Ureter (tissue), 1 donor: ENCODE measurements around the gene LCE1B. TPM values are rescaled to one million over a fixed set of nuclear protein-coding genes. Genes with fewer than 3 reads are reported as not detected.

Source experiments
- DNase-seq: peaks from one replicate; pipeline ENCODE4 v3.0.0-alpha.2; 2020; ENCODE audit warnings: low spot score
- total RNA-seq: library from RNA; stranded (reverse); gene quantifications from one replicate; pipeline ENCODE4 v1.2.4, GENCODE V29; 2023
- donor health status: DM: yes; HTN: yes; CAD: no.

LCE1B gene
- not detected for total RNA-seq

- DNase-seq, result no peak
Measured at GRCh38 chr1:152811671-152812070, at the start of gene LCE1B. Gene LCE1B, plus strand, starts transcription at chr1:152811971. Its CDS starts 476 bp downstream, at chr1:152812447.

- DNase-seq, result no peak
Measured at GRCh38 chr1:152768847-152769533, 42.8 kb upstream of the LCE1B start.

GRCh38 chr1:152770411-152770810 lies 41.4 kb upstream of the LCE1B start:
- DNase-seq, result no peak

- no peak for DNase-seq
Measured at GRCh38 chr1:152774875-152775274, 36.9 kb upstream of the LCE1B start, which contains the start of gene LCE1F. Gene LCE1F, plus strand, starts transcription at chr1:152775140. Its CDS starts 1,232 bp downstream, at chr1:152776372.

- no peak for DNase-seq
Measured at GRCh38 chr1:152776361-152776760, 35.4 kb upstream of the LCE1B start.

- no peak for DNase-seq
Measured at GRCh38 chr1:152777510-152778137, 34.1 kb upstream of the LCE1B start.

- DNase-seq, result no peak
Measured at GRCh38 chr1:152783095-152783494, 28.7 kb upstream of the LCE1B start.

- peak; percentile 57 for DNase-seq
Measured at GRCh38 chr1:152786077-152786476, 25.7 kb upstream of the LCE1B start, which contains the start of gene LCE1E. Gene LCE1E, plus strand, starts transcription at chr1:152786257. Its CDS starts 1,043 bp downstream, at chr1:152787300.

- no peak for DNase-seq
Measured at GRCh38 chr1:152795686-152796085, 16.1 kb upstream of the LCE1B start.

- DNase-seq, result no peak
Measured at GRCh38 chr1:152796421-152796820, 15.3 kb upstream of the LCE1B start, which contains the start of gene LCE1D. Gene LCE1D, plus strand, starts transcription at chr1:152796721. Its CDS starts 1,074 bp downstream, at chr1:152797795.

- DNase-seq, result no peak
Measured at GRCh38 chr1:152801333-152801732, 10.4 kb upstream of the LCE1B start.

GRCh38 chr1:152806576-152806975 lies 5.2 kb upstream of the LCE1B start, which contains the start of gene LCE1C:
Gene LCE1C, minus strand, starts transcription at chr1:152806651. Its CDS starts 1,173 bp downstream, at chr1:152805478.
- DNase-seq, result no peak

GRCh38 chr1:152811050-152811449 lies 721 bp upstream of the LCE1B start:
- DNase-seq, result no peak

- no peak for DNase-seq
Measured at GRCh38 chr1:152817309-152817708, 5.5 kb downstream of the LCE1B start.

GRCh38 chr1:152823294-152823693 lies 11.5 kb downstream of the LCE1B start:
- no peak for DNase-seq

GRCh38 chr1:152824964-152825363 lies 13.2 kb downstream of the LCE1B start:
- no peak for DNase-seq

GRCh38 chr1:152827173-152827572 lies 15.4 kb downstream of the LCE1B start, which contains the start of gene LCE1A:
Gene LCE1A, plus strand, starts transcription at chr1:152827473. Its CDS starts 0 bp downstream, at chr1:152827473.
- no peak for DNase-seq

- no peak for DNase-seq
Measured at GRCh38 chr1:152836870-152837269, 25.1 kb downstream of the LCE1B start.

GRCh38 chr1:152842556-152842955 lies 30.8 kb downstream of the LCE1B start, which contains the start of gene LCE6A:
Gene LCE6A, plus strand, starts transcription at chr1:152842856. Its CDS starts 665 bp downstream, at chr1:152843521.
- DNase-seq, result no peak

- no peak for DNase-seq
Measured at GRCh38 chr1:152855661-152856060, 43.9 kb downstream of the LCE1B start.

- DNase-seq, result no peak
Measured at GRCh38 chr1:152858062-152858461, 46.3 kb downstream of the LCE1B start.

- DNase-seq, result no peak
Measured at GRCh38 chr1:152859696-152860095, 47.9 kb downstream of the LCE1B start, which contains the start of gene LCE7A. Gene LCE7A, plus strand, starts transcription at chr1:152859996. Its CDS starts 702 bp downstream, at chr1:152860698.

- DNase-seq, result no peak
Measured at GRCh38 chr1:152860129-152860528, 48.4 kb downstream of the LCE1B start.
